ENCODE data around the gene FABP1. TPM values are rescaled to one million over a fixed set of nuclear protein-coding genes. Genes with fewer than 3 reads are reported as not detected.

The FABP1 gene
- total and polyA plus RNA-seq, 9 of the 15 experiments (the other 6 are each of a cell fraction or from before 2014, with no cell fraction given) = 0.64 TPM; not detected in 8

DNA sequence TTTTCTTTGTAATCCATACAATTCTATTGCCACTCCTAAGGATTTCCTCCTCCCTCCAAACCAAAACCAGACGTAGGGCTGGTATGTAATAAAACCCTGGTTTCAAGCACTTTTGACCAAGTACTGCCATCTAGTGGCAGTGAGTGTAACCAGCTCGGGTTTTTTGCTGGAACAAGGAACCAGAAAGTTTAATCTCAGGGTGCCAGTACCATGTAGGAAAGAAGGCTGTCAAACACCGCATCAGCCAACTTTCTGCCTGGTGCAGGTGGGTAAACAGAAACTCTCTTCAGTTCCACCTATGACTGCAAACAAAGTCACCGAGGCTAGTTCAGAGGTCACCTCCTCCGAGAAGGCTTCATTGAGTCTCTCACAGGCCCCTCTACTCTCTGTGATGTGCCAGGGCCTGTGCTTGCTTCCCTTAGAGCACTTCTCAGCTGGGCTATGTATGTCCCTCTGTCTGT lies 32.1 kb upstream of the FABP1 start:
- Histone ChIP-seq H3K9me1 (ENCODE audit: control insufficient read depth, insufficient read depth, low read length) (no peaks in the 10 kb centered on the region), H3K27ac (ENCODE audit: extremely low read depth, low read depth, low read length) (no peak overlapping the region), H3K9me3 (replicated peaks; ENCODE audit: control insufficient read depth, insufficient read depth, low read depth, low read length) (no peaks in the 10 kb centered on the region), H3K27me3 (ENCODE audit: control insufficient read depth in 2 of 2, insufficient read depth in 2 of 2, low read length in 2 of 2) (peaks cover 11 to 12% of the 10 kb centered on the region in 2 experiments; a peak in 3 of 5 replicates), H4K20me1 (replicated peaks; ENCODE audit: control insufficient read depth, insufficient read depth, low read length) (no peaks in the 10 kb centered on the region), H2AFZ (ENCODE audit: low read depth, low read length) (no peak overlapping the region), H3K4me2 (ENCODE audit: insufficient read depth, low read length) (no peak overlapping the region), H3K36me3 (ENCODE audit: control insufficient read depth, insufficient read depth, low read length) (no peaks in the 10 kb centered on the region), H3K4me1 (replicated peaks in 1 of 2; ENCODE audit: control insufficient read depth in 2 of 2, insufficient read depth in 2 of 2, low read length in 2 of 2) (no peaks in the 10 kb centered on the region; a peak in 1 of 5 replicates), H3K4me3 (no peak overlapping the region), H3K79me2 (ENCODE audit: control insufficient read depth, insufficient read depth, low read length) (no peaks in the 10 kb centered on the region), H3K9ac (ENCODE audit: insufficient read depth in 1 of 2, low read depth in 2 of 2, low read length in 2 of 2) (no peak overlapping the region)
- BruUV-seq (replicated peaks) = no TSS peak
- peak; percentile 82 for ATAC-seq
- ChIA-PET CTCF (ENCODE audit: low intra/inter-chr PET ratio) (interaction anchor here (0.8 to 1.9 kb wide), 5 partner anchors 100 to 158 kb away, joined by 3 to 12 read pairs (median 4); no protein-coding TSS in a partner anchor), POLR2A (interaction anchor here (1.4 kb wide), 1 partner anchor 144 kb away, joined by 9 read pairs; the partner anchor contains the start of gene RNU2-63P)
- in situ Hi-C loops (cut with MboI) = loop anchor here (5.0 to 10.0 kb wide), 2 partner anchors 103 to 145 kb away; partner anchors contain the start of genes KRCC1 and RNU2-63P
- WGBS (ENCODE audit: insufficient coverage, low coverage, missing lambda C conversion rate) = 17% methylated on average over 5 of the region's 5 CpGs
- intact Hi-C loops (cut with micrococcal nuclease) = loop anchor here (2.0 to 5.0 kb wide), 2 partner anchors 99 to 143 kb away; partner anchors contain the start of gene RNU2-63P
- DNase-seq (ENCODE audit: extremely low read depth in 1 of 4, low spot score in 3 of 4) = peak; percentile 60 to 82 (median 64)
- peak; percentile 94 for FAIRE-seq
- TF ChIP-seq, protein P1, sequence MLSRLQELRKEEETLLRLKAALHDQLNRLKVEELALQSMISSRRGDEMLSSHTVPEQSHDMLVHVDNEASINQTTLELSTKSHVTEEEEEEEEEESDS (CRISPR knock-in tag; IDR thresholded peaks at IDR 0.05) = no peak
- TF ChIP-seq, protein P2, sequence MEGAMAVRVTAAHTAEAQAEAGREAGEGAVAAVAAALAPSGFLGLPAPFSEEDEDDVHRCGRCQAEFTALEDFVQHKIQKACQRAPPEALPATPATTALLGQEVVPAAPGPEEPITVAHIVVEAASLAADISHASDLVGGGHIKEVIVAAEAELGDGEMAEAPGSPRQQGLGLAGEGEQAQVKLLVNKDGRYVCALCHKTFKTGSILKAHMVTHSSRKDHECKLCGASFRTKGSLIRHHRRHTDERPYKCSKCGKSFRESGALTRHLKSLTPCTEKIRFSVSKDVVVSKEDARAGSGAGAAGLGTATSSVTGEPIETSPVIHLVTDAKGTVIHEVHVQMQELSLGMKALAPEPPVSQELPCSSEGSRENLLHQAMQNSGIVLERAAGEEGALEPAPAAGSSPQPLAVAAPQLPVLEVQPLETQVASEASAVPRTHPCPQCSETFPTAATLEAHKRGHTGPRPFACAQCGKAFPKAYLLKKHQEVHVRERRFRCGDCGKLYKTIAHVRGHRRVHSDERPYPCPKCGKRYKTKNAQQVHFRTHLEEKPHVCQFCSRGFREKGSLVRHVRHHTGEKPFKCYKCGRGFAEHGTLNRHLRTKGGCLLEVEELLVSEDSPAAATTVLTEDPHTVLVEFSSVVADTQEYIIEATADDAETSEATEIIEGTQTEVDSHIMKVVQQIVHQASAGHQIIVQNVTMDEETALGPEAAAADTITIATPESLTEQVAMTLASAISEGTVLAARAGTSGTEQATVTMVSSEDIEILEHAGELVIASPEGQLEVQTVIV (CRISPR knock-in tag; IDR thresholded peaks at IDR 0.05; ENCODE audit: borderline replicate concordance) = no peak
- peak; percentile 59; the same call in 1 of the 2 replicates for TF ChIP-seq TEAD4 (IDR thresholded peaks at IDR 0.05; ENCODE audit: low read length)
- TF ChIP-seq TEAD4 (CRISPR knock-in tag; IDR thresholded peaks at IDR 0.05; ENCODE audit: borderline replicate concordance) = no peak
- TF ChIP-seq SNRNP70 (optimal IDR thresholded peaks at IDR 0.05; ENCODE audit: low read depth, low read length) = no peak
- TF ChIP-seq, protein P3, sequence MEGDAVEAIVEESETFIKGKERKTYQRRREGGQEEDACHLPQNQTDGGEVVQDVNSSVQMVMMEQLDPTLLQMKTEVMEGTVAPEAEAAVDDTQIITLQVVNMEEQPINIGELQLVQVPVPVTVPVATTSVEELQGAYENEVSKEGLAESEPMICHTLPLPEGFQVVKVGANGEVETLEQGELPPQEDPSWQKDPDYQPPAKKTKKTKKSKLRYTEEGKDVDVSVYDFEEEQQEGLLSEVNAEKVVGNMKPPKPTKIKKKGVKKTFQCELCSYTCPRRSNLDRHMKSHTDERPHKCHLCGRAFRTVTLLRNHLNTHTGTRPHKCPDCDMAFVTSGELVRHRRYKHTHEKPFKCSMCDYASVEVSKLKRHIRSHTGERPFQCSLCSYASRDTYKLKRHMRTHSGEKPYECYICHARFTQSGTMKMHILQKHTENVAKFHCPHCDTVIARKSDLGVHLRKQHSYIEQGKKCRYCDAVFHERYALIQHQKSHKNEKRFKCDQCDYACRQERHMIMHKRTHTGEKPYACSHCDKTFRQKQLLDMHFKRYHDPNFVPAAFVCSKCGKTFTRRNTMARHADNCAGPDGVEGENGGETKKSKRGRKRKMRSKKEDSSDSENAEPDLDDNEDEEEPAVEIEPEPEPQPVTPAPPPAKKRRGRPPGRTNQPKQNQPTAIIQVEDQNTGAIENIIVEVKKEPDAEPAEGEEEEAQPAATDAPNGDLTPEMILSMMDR (IDR thresholded peaks at IDR 0.05 in 2 of 3, conservative IDR thresholded peaks at IDR 0.05 in 1 of 3; ENCODE audit: insufficient read depth in 2 of 3, low read depth in 1 of 3, low read length in 3 of 3) = peak; percentile 78 to 92 (median 84)
- TF ChIP-seq TEAD1 (CRISPR knock-in tag; IDR thresholded peaks at IDR 0.05) = 0 out of 4 replicates have a peak, but pooled peaks of 1 of the 2 experiments have one; percentile 37
- TF ChIP-seq, protein P4, sequence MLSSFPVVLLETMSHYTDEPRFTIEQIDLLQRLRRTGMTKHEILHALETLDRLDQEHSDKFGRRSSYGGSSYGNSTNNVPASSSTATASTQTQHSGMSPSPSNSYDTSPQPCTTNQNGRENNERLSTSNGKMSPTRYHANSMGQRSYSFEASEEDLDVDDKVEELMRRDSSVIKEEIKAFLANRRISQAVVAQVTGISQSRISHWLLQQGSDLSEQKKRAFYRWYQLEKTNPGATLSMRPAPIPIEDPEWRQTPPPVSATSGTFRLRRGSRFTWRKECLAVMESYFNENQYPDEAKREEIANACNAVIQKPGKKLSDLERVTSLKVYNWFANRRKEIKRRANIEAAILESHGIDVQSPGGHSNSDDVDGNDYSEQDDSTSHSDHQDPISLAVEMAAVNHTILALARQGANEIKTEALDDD (IDR thresholded peaks at IDR 0.05) = 0 out of 2 replicates have a peak, but pooled peaks have one; percentile 20
- TF ChIP-seq, protein P5, sequence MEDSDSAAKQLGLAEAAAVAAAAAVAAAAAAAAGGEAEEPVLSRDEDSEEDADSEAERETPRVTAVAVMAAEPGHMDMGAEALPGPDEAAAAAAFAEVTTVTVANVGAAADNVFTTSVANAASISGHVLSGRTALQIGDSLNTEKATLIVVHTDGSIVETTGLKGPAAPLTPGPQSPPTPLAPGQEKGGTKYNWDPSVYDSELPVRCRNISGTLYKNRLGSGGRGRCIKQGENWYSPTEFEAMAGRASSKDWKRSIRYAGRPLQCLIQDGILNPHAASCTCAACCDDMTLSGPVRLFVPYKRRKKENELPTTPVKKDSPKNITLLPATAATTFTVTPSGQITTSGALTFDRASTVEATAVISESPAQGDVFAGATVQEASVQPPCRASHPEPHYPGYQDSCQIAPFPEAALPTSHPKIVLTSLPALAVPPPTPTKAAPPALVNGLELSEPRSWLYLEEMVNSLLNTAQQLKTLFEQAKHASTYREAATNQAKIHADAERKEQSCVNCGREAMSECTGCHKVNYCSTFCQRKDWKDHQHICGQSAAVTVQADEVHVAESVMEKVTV (CRISPR knock-in tag; IDR thresholded peaks at IDR 0.05) = peak; percentile 82

Data from K562 (cell line).